GM12878 (cell line): ENCODE results near the gene HAAO. TPM values are rescaled to one million over a fixed set of nuclear protein-coding genes. Genes with fewer than 3 reads are reported as not detected.

Source experiments
- ATAC-seq: fragments of 200-7000 bp; cut with Tn5 transposase; 3 replicates; pipeline ENCODE4 v1.9.1; 2020; ENCODE audit warnings: mild to moderate bottlenecking, moderate library complexity
- BruUV-seq: library from RNA; stranded (reverse); fragments of 400-500 nt; replicated peaks from 2 replicates; lab custom pipeline; 2021; lab: Mats Ljungman, UMichigan
- CTCF ChIA-PET: fragments of 300-600 bp; sonication (Branson Sonifier 250); formaldehyde crosslinking; extraction: SDS; loops from one replicate; lab custom pipeline; 2021; ENCODE audit warnings: inconsistent platforms; lab: Yijun Ruan, JAX
- POLR2A ChIA-PET: fragments of 350-600 bp; formaldehyde crosslinking; extraction: SDS; loops from one replicate; lab custom pipeline; 2021; ENCODE audit warnings: inconsistent platforms; lab: Charles Lee
- RAD21 ChIA-PET: fragments of 300-600 bp; sonication (Branson Sonifier 250); formaldehyde crosslinking; loops from one replicate; lab custom pipeline; 2023; ENCODE audit warnings: antibody characterized with exemption; ENCODE audit not compliant: unreplicated experiment; lab: Charles Lee
- SMC1A ChIA-PET: fragments of 300-600 bp; sonication (Branson Sonifier 250); formaldehyde crosslinking; loops from one replicate; lab custom pipeline; 2023; ENCODE audit not compliant: unreplicated experiment, uncharacterized antibody; lab: Charles Lee
- DNase-seq: peaks from one replicate; pipeline ENCODE4 v3.0.0-alpha.2; 2011; ENCODE audit warnings: low read depth, low spot score
- FAIRE-seq: peaks from 3 replicates; lab custom pipeline; 2011; peaks lifted over from hg19 to GRCh38; lab: Jason Lieb, UNC
- H2AFZ ChIP-seq: 2 replicates; pipeline ENCODE4 v1.6.0; 2011; ENCODE audit warnings: low read depth, low read length, control low read depth; ENCODE audit not compliant: control insufficient read depth
- H3K27ac ChIP-seq: 2 replicates; pipeline ENCODE4 v1.5.1; 2011; ENCODE audit warnings: control low read depth; ENCODE audit not compliant: control insufficient read depth, insufficient read depth
- H3K27me3 ChIP-seq, 2 experiments: replicated peaks in 1 of 2; 2 replicates each; pipeline versions ENCODE4 v1.6.0 to v1.6.1; 2011; ENCODE audit warnings: low read length in 1 of 2; ENCODE audit not compliant: control insufficient read depth in 2 of 2, insufficient read depth in 2 of 2
- H3K36me3 ChIP-seq, 2 experiments: 2 replicates each; pipeline ENCODE4 v1.5.1; 2011; ENCODE audit warnings: low read length in 1 of 2; ENCODE audit not compliant: control insufficient read depth in 2 of 2, insufficient read depth in 2 of 2
- H3K4me1 ChIP-seq: 2 replicates; pipeline ENCODE4 v1.6.1; 2011; ENCODE audit warnings: mild to moderate bottlenecking, low read length, moderate library complexity, mixed read lengths; ENCODE audit not compliant: control insufficient read depth, insufficient read depth
- H3K4me2 ChIP-seq: 2 replicates; pipeline ENCODE4 v1.6.0; 2011; ENCODE audit warnings: control low read depth; ENCODE audit not compliant: control insufficient read depth, insufficient read depth
- H3K4me3 ChIP-seq: fragments of 200-600 bp; sonication (generic); 2 replicates; pipeline ENCODE4 v1.5.1; 2016
- H3K79me2 ChIP-seq: 2 replicates; pipeline ENCODE4 v1.6.0; 2011; ENCODE audit warnings: low read length; ENCODE audit not compliant: control insufficient read depth, insufficient read depth
- H3K9ac ChIP-seq: 2 replicates; pipeline ENCODE4 v1.8.0; 2011; ENCODE audit warnings: low read length, control low read depth, mixed read lengths; ENCODE audit not compliant: control insufficient read depth, insufficient read depth
- H3K9me3 ChIP-seq: replicated peaks from 3 replicates; pipeline ENCODE4 v1.5.1; 2011; ENCODE audit warnings: mild to moderate bottlenecking, low read length; ENCODE audit not compliant: control insufficient read depth, insufficient read depth
- H4K20me1 ChIP-seq: 2 replicates; pipeline ENCODE4 v1.6.0; 2011; ENCODE audit not compliant: control insufficient read depth, insufficient read depth
- BMI1 ChIP-seq: fragments of 450-650 bp; IDR thresholded peaks from 2 replicates; pipeline ENCODE4 v1.6.1; 2016; ENCODE audit warnings: mild to moderate bottlenecking, moderate library complexity, borderline replicate concordance
- BRCA1 ChIP-seq: IDR thresholded peaks from 2 replicates; pipeline ENCODE4 v1.6.1; 2011; ENCODE audit warnings: low read depth, low read length, improper control_type of control experiment
- CHD4 ChIP-seq: fragments of 200-600 bp; sonication (generic); IDR thresholded peaks from 2 replicates; pipeline ENCODE4 v1.6.1; 2016; ENCODE audit warnings: mild to moderate bottlenecking
- FOXK2 ChIP-seq: fragments of 450-650 bp; IDR thresholded peaks from 2 replicates; pipeline ENCODE4 v1.6.1; 2017; ENCODE audit warnings: mild to moderate bottlenecking, moderate library complexity
- HCFC1 ChIP-seq: fragments of 150-350 bp; IDR thresholded peaks from 2 replicates; pipeline ENCODE4 v1.6.1; 2014; ENCODE audit warnings: low read length
- HDAC6 ChIP-seq: fragments of 200-600 bp; sonication (generic); IDR thresholded peaks from one replicate; pipeline ENCODE4 v1.8.0; 2017; ENCODE audit warnings: antibody characterized with exemption; ENCODE audit not compliant: unreplicated experiment
- JUNB ChIP-seq: IDR thresholded peaks from 2 replicates; pipeline ENCODE4 v1.6.1; 2016; ENCODE audit warnings: antibody characterized with exemption, mild to moderate bottlenecking
- JUND ChIP-seq: IDR thresholded peaks from 2 replicates; pipeline ENCODE4 v1.6.1; 2012; ENCODE audit warnings: low read depth, mild to moderate bottlenecking, low read length, improper control_type of control experiment, moderate library complexity
- KAT2A ChIP-seq: conservative IDR thresholded peaks from 2 replicates; pipeline ENCODE4 v1.6.1; 2011; ENCODE audit warnings: low read depth, low read length; ENCODE audit not compliant: control insufficient read depth
- MEF2B ChIP-seq: fragments of 450-650 bp; IDR thresholded peaks from 2 replicates; pipeline ENCODE4 v1.6.1; 2018; ENCODE audit warnings: mild to moderate bottlenecking, moderate library complexity; ENCODE audit not compliant: partially characterized antibody, poor library complexity, severe bottlenecking
- MTA2 ChIP-seq: fragments of 450-650 bp; IDR thresholded peaks from 2 replicates; pipeline ENCODE4 v1.6.1; 2016; ENCODE audit warnings: low read depth, mild to moderate bottlenecking, moderate library complexity
- PAX8 ChIP-seq: fragments of 450-650 bp; IDR thresholded peaks from 2 replicates; pipeline ENCODE4 v1.6.1; 2017; ENCODE audit warnings: mild to moderate bottlenecking, moderate library complexity
- RAD51 ChIP-seq: fragments of 450-650 bp; IDR thresholded peaks from 2 replicates; pipeline ENCODE4 v1.6.1; 2016; ENCODE audit warnings: moderate library complexity, mild to moderate bottlenecking, inconsistent platforms
- RB1 ChIP-seq: fragments of 450-650 bp; formaldehyde crosslinking; IDR thresholded peaks from 2 replicates; pipeline ENCODE4 v1.6.1; 2017; ENCODE audit warnings: mild to moderate bottlenecking, borderline replicate concordance
- RELA ChIP-seq: fragments of 450-650 bp; IDR thresholded peaks from 2 replicates; pipeline ENCODE4 v1.8.0; 2014; ENCODE audit warnings: borderline replicate concordance; ENCODE audit not compliant: partially characterized antibody
- SKIL ChIP-seq: fragments of 450-650 bp; IDR thresholded peaks from 2 replicates; pipeline ENCODE4 v1.6.1; 2017; ENCODE audit warnings: mild to moderate bottlenecking, low read depth, inconsistent platforms; ENCODE audit not compliant: poor library complexity, severe bottlenecking
- SMARCA5 ChIP-seq: fragments of 450-650 bp; IDR thresholded peaks from 2 replicates; pipeline ENCODE4 v1.6.1; 2017; ENCODE audit warnings: mild to moderate bottlenecking
- ZBED1 ChIP-seq: IDR thresholded peaks from 2 replicates; pipeline ENCODE4 v1.6.1; 2016; ENCODE audit warnings: borderline replicate concordance
- ZBTB11 ChIP-seq: fragments of 450-650 bp; formaldehyde crosslinking; IDR thresholded peaks from 2 replicates; pipeline ENCODE4 v1.5.0; 2022; ENCODE audit warnings: mild to moderate bottlenecking, missing genetic modification characterization
- ZNF217 ChIP-seq: fragments of 450-650 bp; IDR thresholded peaks from 2 replicates; pipeline ENCODE4 v1.6.1; 2017; ENCODE audit warnings: antibody characterized with exemption, mild to moderate bottlenecking
- WGBS: methylation state at CpG from one replicate; pipeline ENCODE4 v1.1.6; 2016; ENCODE audit warnings: low lambda C conversion rate; ENCODE audit not compliant: insufficient replicate concordance, insufficient coverage; ENCODE audit errors: missing lambda C conversion rate; 5-methylcytosine and 5-hydroxymethylcytosine counted together
- in situ Hi-C: fragments of 300-500 bp; cut with MboI; formaldehyde crosslinking; loops from 9 replicates; pipeline ENCODE4 v1.14.3; 2018; ENCODE audit warnings: mixed read lengths
- intact Hi-C: fragments of 100-400 bp; cut with micrococcal nuclease; formaldehyde crosslinking; loops from one replicate; pipeline ENCODE4 v1.14.2; 2022; ENCODE audit not compliant: unreplicated experiment
- polyA plus RNA-seq, 11 experiments: library from polyadenylated mRNA; depleted of rRNA in 4 of 11; unstranded in 6 of 11; stranded (reverse) in 5 of 11; fragments of >200 nt; fragmentation: Nextera tagmentation in 4 of 11; fragmentation: Illumina TruSeq in 1 of 11; extraction: Ambion mirVana in 4 of 11; extraction: Trizol in 1 of 11; gene quantifications; 1 replicate in 1 of 11; 2 replicates in 10 of 11; pipeline versions ENCODE4 v1.2.1 to v1.2.3, GENCODE V29; 2011 to 2016; ENCODE audit warnings: inconsistent platforms in 2 of 11, missing spikeins in 2 of 11, low read depth in 1 of 11
- total RNA-seq, 4 experiments: library from RNA; depleted of rRNA in 3 of 4; stranded (reverse); fragments of >200 nt in 3 of 4; fragmentation: Illumina TruSeq in 1 of 4; extraction: Trizol in 1 of 4; gene quantifications; 2 replicates each; pipeline versions ENCODE4 v1.2.1 to v1.2.3, GENCODE V29; 2013 to 2021

HAAO gene
- total and polyA plus RNA-seq, 10 of the 15 experiments (the other 5 are each of a cell fraction or from before 2014, with no cell fraction given), result 4.3 to 58.7 (median 26.8) TPM

GRCh38 chr2:42789751-42790150 lies 2.6 kb downstream of the HAAO start:
- Histone ChIP-seq H2AFZ (no peak overlapping the region), H3K4me3 (no peak overlapping the region), H3K9ac (no peak overlapping the region), H3K79me2 (peaks cover 41% of the 10 kb centered on the region), H4K20me1 (no peaks in the 10 kb centered on the region), H3K36me3 (no peaks in the 10 kb centered on the region; a peak in 1 of 4 replicates), H3K9me3 (no peaks in the 10 kb centered on the region), H3K27me3 (no peaks in the 10 kb centered on the region), H3K4me1 (peaks cover 17% of the 10 kb centered on the region), H3K4me2 (no peak overlapping the region), H3K27ac (no peak overlapping the region)
- ChIA-PET SMC1A (interaction anchor here (1.0 kb wide), 1 partner anchor 190 kb away, joined by 3 read pairs; no protein-coding TSS in a partner anchor), CTCF (interaction anchor here (0.6 kb wide), 1 partner anchor 1455 kb away, joined by 3 read pairs; no protein-coding TSS in a partner anchor), POLR2A (interaction anchor here (1.1 kb wide), 1 partner anchor 37 kb away, joined by 3 read pairs; no protein-coding TSS in a partner anchor), RAD21 (interaction anchor here (1.0 kb wide), 1 partner anchor 21 kb away, joined by 3 read pairs; no protein-coding TSS in a partner anchor)
- 97% methylated on average over 2 of the region's 2 CpGs for WGBS
- BruUV-seq, result no TSS peak
- TF ChIP-seq PAX8 (no peak), BMI1 (no peak), RAD51 (no peak), ZBED1 (no peak), FOXK2 (no peak), RELA (no peak), KAT2A (no peak), SMARCA5 (no peak), ZNF217 (no peak), ZBTB11 (CRISPR knock-in tag) (no peak), MTA2 (no peak), HDAC6 (no peak), RB1 (no peak), JUND (no peak), SKIL (no peak), JUNB (no peak), BRCA1 (no peak), HCFC1 (no peak), CHD4 (no peak), MEF2B (no peak)
- FAIRE-seq, result no peak
- in situ Hi-C loops (no loop called here), intact Hi-C loops (loop anchor here (5.0 to 10.0 kb wide), 3 partner anchors 67 to 425 kb away; partner anchors contain the start of genes COX7A2L and KCNG3)
- no peak for ATAC-seq
- no peak for DNase-seq
